ENCODE results near the gene TASP1. TPM values are rescaled to one million over a fixed set of nuclear protein-coding genes. Genes with fewer than 3 reads are reported as not detected.

TASP1 gene
- total RNA-seq, 2 donors from 2014 or later, result 15.8 to 16.6 TPM

DNA sequence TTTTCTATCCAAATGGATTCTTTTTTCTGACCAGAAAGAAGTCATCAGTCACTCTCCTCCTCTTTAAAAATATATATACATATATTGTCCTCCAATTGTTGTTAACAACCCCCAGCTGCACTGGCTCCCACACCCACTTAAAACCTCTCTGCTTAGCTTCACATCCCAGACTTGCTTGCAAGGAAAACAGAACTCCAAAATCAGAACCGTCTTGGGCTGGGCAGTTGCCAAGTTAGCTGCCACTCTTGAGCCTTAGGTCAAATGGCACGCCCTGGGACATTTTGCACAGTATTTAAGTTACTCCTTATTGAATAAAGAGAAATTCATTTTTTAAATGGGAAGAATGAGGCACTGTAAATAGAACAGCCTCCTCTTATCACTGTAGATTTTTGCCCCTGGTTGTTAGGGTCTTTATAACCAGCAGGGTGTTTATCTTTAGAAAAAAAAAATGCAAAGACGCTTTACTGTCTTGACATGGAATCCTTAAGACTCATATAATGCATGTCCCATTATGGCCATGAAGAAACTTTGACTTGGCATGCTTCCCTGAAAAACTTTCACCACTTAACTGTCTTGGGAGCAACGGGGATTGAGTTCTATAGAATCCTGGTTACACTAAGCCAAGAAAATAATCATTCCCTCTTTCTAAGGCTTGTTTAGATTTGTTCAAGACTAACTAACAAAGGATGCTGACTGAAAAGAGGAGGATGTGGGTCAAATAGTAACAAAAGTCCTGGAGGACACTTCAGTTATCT, 213.2 kb downstream of the TASP1 start:
- Mint-ChIP-seq H3K4me3 (no peak overlapping the region), H3K9me3 (no peaks in the 10 kb centered on the region), H3K27ac (no peak overlapping the region), H3K27me3 (ENCODE audit: insufficient read depth) (no peaks in the 10 kb centered on the region), H3K36me3 (ENCODE audit: low read depth) (peaks cover 5% of the 10 kb centered on the region), H3K4me1 (peaks cover 24% of the 10 kb centered on the region)
- H3K4me1 ChIP-seq (ENCODE audit: control insufficient read depth, insufficient read depth, low read length), result no peaks in the 10 kb centered on the region
- H3K9ac ChIP-seq (ENCODE audit: extremely low read depth, low read length, poor library complexity, severe bottlenecking), result no peak overlapping the region
- DNase-seq, result no peak
- no peak for TF ChIP-seq CTCF (conservative IDR thresholded peaks at IDR 0.05)
- no peaks in the 10 kb centered on the region for H3K27me3 ChIP-seq (ENCODE audit: control insufficient read depth, insufficient read depth, low read length, poor library complexity, severe bottlenecking)
- H3K9me3 ChIP-seq (ENCODE audit: control insufficient read depth, low read length), result no peaks in the 10 kb centered on the region
- H3K27ac ChIP-seq (ENCODE audit: low read depth, low read length), result no peak overlapping the region
- no peaks in the 10 kb centered on the region for H3K36me3 ChIP-seq (ENCODE audit: control insufficient read depth, insufficient read depth, low read length)
- 63 to 94% methylated on average over 2 to 4 of the region's 4 CpGs for WGBS, 2 experiments (ENCODE audit: insufficient coverage in 1 of 2, insufficient read length in 1 of 2)
- H3K4me3 ChIP-seq (ENCODE audit: low read length), result no peak overlapping the region

- Histone ChIP-seq H3K4me1 (ENCODE audit: control insufficient read depth, insufficient read depth, low read length) (no peaks in the 10 kb centered on the region), H3K9me3 (ENCODE audit: control insufficient read depth, low read length) (no peaks in the 10 kb centered on the region), H3K27me3 (ENCODE audit: control insufficient read depth, insufficient read depth, low read length, poor library complexity, severe bottlenecking) (no peaks in the 10 kb centered on the region), H3K4me3 (ENCODE audit: low read length) (no peak overlapping the region), H3K9ac (ENCODE audit: extremely low read depth, low read length, poor library complexity, severe bottlenecking) (no peak overlapping the region), H3K27ac (ENCODE audit: low read depth, low read length) (no peak overlapping the region), H3K36me3 (ENCODE audit: control insufficient read depth, insufficient read depth, low read length) (no peaks in the 10 kb centered on the region)
- H3K4me3 Mint-ChIP-seq, result no peak overlapping the region
- 96 to 100% methylated on average over 3 to 5 of the region's 5 CpGs for WGBS, 2 experiments (ENCODE audit: insufficient coverage in 1 of 2, insufficient read length in 1 of 2)
- H3K9me3 Mint-ChIP-seq, result no peaks in the 10 kb centered on the region
- no peak for TF ChIP-seq CTCF (conservative IDR thresholded peaks at IDR 0.05)
- H3K27ac Mint-ChIP-seq, result no peak overlapping the region
- H3K27me3 Mint-ChIP-seq (ENCODE audit: insufficient read depth), result no peaks in the 10 kb centered on the region
- H3K36me3 Mint-ChIP-seq (ENCODE audit: low read depth), result no peaks in the 10 kb centered on the region
- DNase-seq, result no peak
- peaks cover 24% of the 10 kb centered on the region for H3K4me1 Mint-ChIP-seq
These were observed 214.4 kb downstream of the TASP1 start for GRCh38 chr20:13424174-13424833.

DNA sequence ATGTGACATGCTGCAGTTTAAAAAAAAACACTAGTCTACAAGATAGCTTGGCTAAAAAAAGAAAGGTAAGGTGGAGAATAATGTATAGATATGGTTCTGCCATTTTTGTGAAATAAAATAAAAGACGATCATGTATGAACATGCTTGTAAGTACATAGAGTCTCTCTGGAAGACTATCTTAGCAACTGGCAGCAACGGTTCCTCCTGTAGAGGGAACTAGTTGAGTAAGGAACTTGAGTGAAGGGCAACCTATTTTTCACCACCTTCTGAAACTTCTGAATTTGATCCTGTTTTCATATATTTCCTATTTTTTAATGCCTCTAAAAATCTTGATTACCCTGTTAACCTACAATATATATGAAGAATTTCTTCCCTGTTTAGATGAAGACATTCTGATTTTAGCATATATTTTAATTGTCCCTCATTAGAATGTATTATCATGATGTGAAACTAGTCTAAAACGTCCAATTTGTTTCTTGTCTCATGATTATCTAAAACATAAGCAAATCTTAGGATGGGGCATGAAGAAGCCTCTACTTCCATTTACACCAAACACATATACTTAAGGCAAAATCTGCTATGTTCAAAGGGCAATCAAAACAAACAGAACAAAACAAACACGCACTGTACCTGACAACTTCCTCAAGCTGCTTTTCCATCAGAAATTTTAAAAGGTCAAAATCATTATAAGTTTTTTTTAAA, 215.1 kb downstream of the TASP1 start:
- Histone ChIP-seq H3K9ac (ENCODE audit: extremely low read depth, low read length, poor library complexity, severe bottlenecking) (no peak overlapping the region), H3K27ac (ENCODE audit: low read depth, low read length) (no peak overlapping the region), H3K36me3 (ENCODE audit: control insufficient read depth, insufficient read depth, low read length) (no peaks in the 10 kb centered on the region), H3K4me3 (ENCODE audit: low read length) (no peak overlapping the region), H3K27me3 (ENCODE audit: control insufficient read depth, insufficient read depth, low read length, poor library complexity, severe bottlenecking) (no peaks in the 10 kb centered on the region), H3K4me1 (ENCODE audit: control insufficient read depth, insufficient read depth, low read length) (no peaks in the 10 kb centered on the region), H3K9me3 (ENCODE audit: control insufficient read depth, low read length) (no peaks in the 10 kb centered on the region)
- DNase-seq, result no peak
- no peaks in the 10 kb centered on the region for H3K36me3 Mint-ChIP-seq (ENCODE audit: low read depth)
- no peak overlapping the region for H3K27ac Mint-ChIP-seq
- H3K4me3 Mint-ChIP-seq, result no peak overlapping the region
- H3K27me3 Mint-ChIP-seq (ENCODE audit: insufficient read depth), result no peaks in the 10 kb centered on the region
- peaks cover 20% of the 10 kb centered on the region for H3K4me1 Mint-ChIP-seq
- no peaks in the 10 kb centered on the region for H3K9me3 Mint-ChIP-seq
- peak; percentile 47 for TF ChIP-seq CTCF (conservative IDR thresholded peaks at IDR 0.05)
- 87 to 94% methylated on average over 2 to 4 of the region's 4 CpGs for WGBS, 2 experiments (ENCODE audit: insufficient coverage in 1 of 2, insufficient read length in 1 of 2)

All from endodermal cell (in vitro differentiated cells).